GM20000 (cell line): Measurements from ENCODE around the gene NTMT1.

Experiments used
- DNase-seq: peaks from one replicate; pipeline ENCODE4 v3.0.0; 2012; ENCODE audit warnings: low spot score
- CTCF ChIP-seq: IDR thresholded peaks from 2 replicates; pipeline ENCODE4 v1.5.1; 2012; ENCODE audit warnings: mild to moderate bottlenecking, control low read depth; ENCODE audit errors: extremely low read depth, missing control alignments

NTMT1 gene

GRCh38 chr9:129611307-129611800 lies 14.6 kb upstream of the NTMT1 start:
- TF ChIP-seq CTCF = no peak
- DNase-seq = no peak

- TF ChIP-seq CTCF = no peak
Measured at GRCh38 chr9:129612123-129612522, 13.8 kb upstream of the NTMT1 start.

GRCh38 chr9:129612815-129613519 lies 13.0 kb upstream of the NTMT1 start:
- no peak for DNase-seq
- TF ChIP-seq CTCF = no peak

More at GRCh38 chr9:129612123-129612522, 13.8 kb upstream of the NTMT1 start:
- DNase-seq = no peak

- DNase-seq = no peak
- no peak for TF ChIP-seq CTCF
Measured at GRCh38 chr9:129613520-129614175, 12.3 kb upstream of the NTMT1 start.

DNA sequence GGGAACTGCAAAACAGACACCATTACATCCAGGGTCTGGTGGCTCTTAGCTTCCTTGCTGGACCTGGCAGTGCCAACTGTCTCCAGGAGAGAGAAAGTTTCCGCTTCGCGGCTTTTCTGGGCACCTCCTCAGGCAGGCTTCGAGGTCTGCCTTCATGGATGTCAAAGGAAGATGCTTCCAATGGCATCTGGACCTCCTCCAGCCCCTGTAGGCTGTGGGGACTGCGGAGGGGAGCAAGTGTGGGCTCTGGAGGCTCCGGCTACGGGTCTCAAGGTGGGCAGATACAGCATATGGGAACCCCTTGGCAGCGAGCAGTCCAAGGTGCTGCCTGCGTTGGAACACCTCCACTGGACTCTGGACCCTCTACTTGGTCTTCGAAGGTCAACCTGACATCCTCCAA lies 11.0 kb upstream of the NTMT1 start:
- TF ChIP-seq CTCF = no peak
- DNase-seq = no peak

DNA sequence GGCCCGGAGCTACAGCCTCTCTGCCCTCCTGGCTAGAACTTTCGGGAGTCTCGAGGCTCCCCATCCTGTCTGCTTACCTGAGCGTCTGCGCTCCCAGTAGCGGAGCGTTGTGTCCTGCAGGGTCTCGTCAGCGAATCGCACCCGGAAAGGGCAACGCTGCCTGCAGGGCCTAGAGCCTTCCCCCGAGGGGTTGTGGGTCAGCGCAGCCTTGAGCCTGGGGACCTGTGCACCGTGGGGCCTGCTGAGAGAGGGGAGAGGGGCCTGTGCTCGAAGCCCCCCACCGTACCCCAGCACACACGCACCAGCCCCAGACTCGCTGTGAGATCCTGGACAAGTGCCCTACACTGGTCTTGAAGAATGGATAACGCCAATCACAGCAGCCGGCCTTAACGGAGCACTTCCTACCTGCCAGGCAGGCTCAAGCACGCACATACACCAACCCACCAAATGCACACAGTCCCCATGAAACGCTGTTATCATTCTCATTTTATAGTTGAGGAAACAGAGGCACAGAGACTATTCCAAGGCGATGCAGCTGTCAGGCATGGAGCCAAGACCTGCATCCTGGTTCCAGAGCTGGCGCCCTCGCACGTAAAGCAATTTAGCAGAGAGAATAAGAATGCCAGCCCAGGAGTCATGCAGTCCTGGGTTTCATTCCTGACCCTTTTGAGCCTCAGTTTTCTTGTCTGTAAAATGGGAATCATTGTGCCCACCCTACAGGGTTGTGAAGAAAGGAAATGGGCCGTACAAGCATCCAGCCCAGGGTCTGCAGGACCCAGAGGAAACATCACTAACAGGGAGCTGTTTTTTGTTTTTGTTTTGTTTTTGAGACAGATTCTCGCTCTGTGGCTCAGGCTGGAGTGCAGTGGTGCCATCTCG lies 10.3 kb upstream of the NTMT1 start:
- no peak for TF ChIP-seq CTCF
- DNase-seq = no peak
